EH (cell line): ENCODE results near the gene STAM.
A peak's percentile ranks its signal among the peaks of the same experiment; 100 is the strongest.
"Not testable (repeated sequence)": the region's sequence is repeated elsewhere in the genome, so short reads cannot be mapped to it uniquely, and the experiment has no call there.

Source experiments
- DNase-seq: peaks from one replicate; pipeline ENCODE4 v3.0.0-alpha.2; 2015; ENCODE audit warnings: low read depth

The STAM gene

DNA sequence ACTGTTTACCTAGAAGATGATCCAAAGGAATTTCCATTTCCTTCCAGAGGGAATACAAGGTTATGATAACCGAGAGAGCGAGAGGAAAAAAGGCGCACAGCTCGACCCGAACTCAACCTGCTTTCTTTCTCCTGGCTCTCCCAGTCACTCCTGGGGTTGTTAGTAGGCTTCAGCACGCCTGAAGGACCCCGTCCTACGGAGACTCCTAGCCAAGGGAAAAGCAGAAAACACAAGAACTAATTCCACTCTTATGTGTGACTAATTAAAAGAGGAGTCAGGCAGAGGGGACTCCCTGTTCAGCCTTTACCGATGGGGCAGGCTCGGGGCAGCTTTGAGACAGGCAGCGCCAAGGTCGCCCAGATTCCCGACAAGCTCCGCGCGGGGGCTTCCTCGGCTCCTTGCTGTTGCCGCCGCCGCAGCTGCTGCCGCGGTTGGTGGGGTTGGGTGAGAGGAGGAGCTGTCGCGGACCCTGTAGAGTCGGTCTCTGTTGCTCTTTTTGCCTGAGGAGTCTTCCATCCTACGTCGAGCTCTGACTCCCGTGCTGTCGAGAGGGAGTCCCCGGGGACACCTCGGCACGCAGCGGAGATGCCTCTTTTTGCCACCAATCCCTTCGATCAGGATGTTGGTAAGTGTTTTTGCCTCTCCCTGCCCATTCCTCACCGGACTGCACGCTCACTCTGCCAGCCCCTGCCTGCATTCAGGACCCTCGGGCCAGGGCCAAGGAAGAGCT lies at the start of gene STAM:
STAM (plus strand) TSS at position 397 of the 730 bp plus-strand sequence; CDS start at position 586, 189 bp downstream.
- DNase-seq = peak; percentile 95

GRCh38 chr10:17597386-17597785 lies 46.6 kb upstream of the STAM start:
- no peak for DNase-seq

DNA sequence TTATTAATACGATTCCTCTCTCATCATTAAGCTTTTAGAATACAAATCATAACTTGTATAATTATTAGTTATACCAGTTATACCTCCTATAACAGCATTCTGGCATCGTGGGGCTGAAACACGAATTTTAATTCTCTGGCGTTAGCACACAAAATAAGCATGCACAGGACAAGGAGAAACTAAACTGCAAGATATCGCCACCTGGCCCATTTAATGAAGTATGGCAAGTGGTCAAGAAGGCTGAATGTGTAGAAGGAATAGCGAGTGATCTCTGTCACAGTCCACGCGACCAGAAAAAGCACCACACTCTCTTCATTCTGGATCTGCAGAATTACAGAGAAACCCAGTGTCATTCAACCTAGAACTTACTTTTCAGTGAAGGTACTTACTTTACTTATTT lies 44.9 kb upstream of the STAM start:
- DNase-seq = peak; percentile 39

- no peak for DNase-seq
Measured at GRCh38 chr10:17605936-17606335, 38.0 kb upstream of the STAM start.

DNA sequence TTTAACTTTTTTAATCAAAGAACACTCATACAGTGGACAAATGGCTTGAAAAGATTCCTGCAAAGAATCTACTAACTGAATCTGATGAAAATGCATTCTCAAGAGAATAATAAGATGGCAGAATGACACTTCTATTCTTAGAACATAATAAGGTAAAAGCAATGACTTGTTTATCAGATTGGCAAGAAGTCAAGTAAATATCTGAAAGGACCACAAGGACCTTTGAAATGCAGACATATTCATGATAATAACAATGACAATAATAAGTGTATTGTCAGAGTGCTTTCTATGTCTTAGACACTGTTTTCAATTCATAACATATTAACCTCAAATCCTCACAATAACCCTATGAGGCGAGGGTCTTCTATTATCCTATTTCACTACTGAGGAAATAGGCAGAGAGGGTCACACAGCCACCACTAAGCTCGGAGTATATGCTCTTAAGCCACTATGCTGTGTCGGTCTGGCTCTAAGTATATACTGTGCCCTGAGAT lies 37.4 kb upstream of the STAM start:
- DNase-seq = no peak

DNA sequence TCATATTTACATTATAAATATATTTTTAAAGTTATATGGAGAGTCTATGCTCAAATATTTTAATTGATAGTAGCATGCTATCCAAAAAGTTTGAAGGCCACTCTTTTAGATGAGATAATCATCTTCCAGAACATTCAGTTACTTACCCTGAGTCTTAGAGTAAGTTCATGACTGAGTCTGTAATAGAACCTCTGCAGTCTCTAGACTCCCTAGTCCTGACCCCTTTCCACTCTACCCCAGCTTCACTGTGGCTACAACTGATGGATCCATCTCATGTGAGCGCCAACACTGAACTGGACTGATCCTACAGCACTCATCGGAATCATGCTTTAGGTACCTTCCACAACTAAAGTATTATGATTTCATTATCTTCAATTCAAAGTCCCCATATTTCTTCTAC lies 36.9 kb upstream of the STAM start:
- DNase-seq = no peak

GRCh38 chr10:17607603-17608332 lies 36.2 kb upstream of the STAM start:
- DNase-seq = peak; percentile 69

- DNase-seq = no peak
Measured at GRCh38 chr10:17609523-17610079, 34.4 kb upstream of the STAM start.

- peak; percentile 83 for DNase-seq
Measured at GRCh38 chr10:17616403-17617030, 27.4 kb upstream of the STAM start.

DNA sequence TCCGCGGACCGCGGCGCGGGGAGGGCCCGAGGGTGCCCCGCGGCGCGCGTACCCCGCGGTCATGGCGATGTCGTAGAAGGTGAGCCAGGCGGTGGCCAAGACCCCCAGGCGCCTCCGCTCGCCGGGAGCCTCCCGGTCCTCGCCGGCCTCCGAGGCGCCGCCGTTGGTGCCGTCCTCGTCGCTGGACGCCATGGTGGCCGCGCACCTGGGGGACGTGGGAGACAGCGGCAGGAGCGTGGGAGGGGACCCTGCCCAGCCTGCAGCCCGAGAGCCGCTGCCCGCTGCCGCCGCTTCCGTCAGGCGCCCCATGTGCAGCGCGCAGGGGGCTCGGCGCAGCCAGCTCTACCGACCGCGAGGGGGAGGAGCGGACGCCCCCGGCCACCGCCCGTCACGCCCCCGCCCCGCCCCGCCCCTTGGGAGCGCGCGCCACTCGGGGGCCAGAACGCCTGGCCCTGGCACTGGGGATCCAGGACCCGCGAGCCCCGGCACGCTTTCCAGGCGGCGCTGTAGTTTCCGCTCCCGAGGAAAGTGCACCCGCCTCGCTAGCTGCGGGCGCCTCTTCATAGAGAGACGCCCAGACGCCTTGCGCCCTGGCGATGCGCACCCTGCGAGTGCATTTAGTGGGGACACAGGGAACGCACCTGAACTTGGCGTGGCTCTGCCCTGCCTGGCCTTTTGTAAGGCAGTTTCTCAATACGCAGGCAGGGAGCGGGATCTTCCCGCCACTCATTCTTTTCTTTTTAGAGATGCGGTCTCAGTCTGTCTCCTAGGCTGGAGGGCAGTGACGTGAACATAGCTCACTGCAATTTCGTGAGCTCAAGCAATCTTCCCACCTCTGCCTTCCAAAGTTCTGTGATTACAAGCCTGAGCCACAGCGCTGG lies 26.7 kb upstream of the STAM start, which contains the start of gene HACD1:
HACD1 (minus strand) TSS at position 344 of the 881 bp plus-strand sequence; CDS start at position 309, 35 bp downstream.
- DNase-seq = peak; percentile 82

GRCh38 chr10:17622061-17622460 lies 21.9 kb upstream of the STAM start:
- no peak for DNase-seq

DNA sequence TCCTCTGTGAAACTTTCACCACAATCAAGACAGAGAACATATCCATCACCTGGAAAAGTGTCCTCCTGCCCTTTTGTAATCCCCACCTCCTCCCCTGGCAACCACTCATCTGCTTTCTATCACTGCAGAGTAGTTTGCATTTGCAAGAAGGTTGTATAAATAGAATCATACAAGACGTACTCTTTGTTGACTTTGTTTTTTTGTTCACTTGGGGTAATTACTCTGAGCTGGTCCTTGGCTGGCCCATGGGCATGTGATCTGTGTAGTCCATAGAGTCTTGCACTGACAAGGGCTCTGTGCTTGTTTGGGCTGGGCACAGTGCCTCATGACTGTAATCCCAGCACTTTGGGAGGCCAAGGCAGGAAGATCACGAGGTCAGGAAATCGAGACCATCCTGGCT lies 19.0 kb upstream of the STAM start:
- no peak for DNase-seq

- DNase-seq = no peak
Measured at GRCh38 chr10:17626656-17627055, 17.3 kb upstream of the STAM start.

GRCh38 chr10:17632590-17632989 lies 11.4 kb upstream of the STAM start:
- not testable (repeated sequence) for DNase-seq

DNA sequence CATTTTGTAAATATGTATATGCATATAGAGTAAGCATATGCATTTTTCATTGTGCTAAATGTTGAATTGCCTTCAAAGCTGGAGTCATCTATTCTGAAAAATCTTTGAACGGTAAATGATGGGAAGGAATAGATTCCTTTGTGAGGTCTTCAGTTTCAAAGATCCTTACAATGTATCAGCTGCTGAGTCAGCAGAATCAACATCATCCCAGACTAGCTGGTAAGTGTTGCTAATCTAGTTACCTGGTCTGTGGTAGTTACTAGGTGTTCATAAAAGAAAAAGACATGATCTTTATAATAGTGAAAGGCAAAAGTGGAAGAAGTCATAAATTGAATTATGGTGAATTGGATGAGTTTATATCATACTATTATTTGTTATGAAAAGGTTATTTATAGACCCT lies 10.6 kb upstream of the STAM start:
- DNase-seq = no peak

GRCh38 chr10:17637869-17638268 lies 6.1 kb upstream of the STAM start:
- DNase-seq = no peak

DNA sequence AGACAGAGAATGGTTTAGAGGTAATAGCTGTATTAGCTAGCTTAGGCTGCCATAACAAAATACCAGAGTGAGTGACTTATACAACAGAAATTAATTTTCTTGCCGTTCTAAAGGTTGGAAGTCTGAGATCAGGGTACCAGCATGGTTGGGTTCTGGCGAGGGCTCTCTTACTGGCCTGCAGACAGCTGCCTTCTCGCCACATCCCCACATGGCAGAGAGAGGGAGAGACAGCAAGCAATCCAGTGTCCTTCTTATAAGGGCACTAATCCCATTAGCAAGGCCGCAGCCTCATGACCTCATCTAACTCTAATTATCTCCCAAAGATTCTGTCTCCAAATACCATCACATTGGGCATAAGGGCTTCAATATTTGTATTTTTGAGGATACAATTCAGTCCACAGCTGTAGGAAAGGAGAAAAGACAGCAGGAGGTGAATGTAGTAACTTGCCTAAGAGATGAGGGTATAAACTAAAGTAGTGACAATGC lies 3.6 kb upstream of the STAM start:
- no peak for DNase-seq

DNA sequence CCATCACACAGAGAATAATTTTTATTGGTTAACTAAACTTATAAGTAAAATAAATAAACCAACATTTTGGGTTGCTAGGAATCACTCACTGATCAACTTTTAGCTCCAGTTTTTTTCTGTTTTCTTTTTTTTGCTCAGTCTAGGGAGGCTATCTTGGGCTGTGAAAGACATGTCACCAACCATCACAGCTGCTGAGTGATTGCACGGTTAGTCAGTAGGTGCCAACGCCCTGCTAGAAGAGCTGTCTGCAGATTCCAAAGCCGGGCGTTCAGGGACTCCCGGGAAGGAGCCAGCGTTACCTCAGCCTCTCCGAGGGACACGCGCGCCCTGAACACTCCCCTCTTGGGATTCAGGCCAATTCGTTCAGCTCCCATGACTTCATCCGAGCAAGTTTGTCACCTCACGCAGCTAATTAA lies 604 bp upstream of the STAM start:
- peak; percentile 87 for DNase-seq

GRCh38 chr10:17644485-17644943 lies 563 bp downstream of the STAM start:
- DNase-seq = peak; percentile 52

DNA sequence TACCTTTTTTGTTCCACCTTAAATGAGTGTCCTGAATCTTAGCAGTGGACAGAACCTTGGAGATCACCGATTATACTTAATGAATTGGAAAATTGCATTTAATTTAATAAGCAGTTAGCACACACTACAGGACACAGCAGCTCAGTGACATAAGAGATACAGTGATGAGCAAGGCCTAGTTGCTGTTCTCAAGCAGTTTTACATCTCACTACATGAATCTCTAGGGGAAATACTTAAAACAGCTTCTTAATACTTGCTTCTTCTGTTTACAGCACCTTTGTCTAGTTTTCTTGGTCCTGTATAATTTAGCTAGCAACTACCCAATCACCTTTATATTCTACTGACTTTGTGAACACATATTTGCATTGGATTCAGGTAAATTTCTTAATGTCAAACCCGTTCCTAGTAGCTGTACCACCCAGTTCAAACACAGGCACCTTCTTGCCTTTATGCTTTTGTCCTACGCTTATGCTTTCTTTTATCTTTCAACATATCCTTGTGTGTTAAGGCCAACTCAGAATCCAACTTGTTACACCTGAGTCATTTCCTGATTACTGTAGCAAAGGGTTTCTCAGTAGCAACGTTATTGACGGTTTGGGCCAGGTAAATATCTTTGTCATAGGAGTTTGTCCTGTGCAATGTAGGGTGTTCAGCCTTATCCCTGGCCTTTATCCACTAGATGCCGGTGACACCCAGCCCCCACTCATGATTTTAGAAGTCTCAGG lies 1.8 kb downstream of the STAM start:
- no peak for DNase-seq
